GM04504 (cell line): Measurements from ENCODE around the gene MLPH.

Experiments used
- DNase-seq: peaks from one replicate; pipeline ENCODE4 v3.0.0-alpha.2; 2012; ENCODE audit warnings: low read depth

The MLPH gene

GRCh38 chr2:237568121-237568660, 81.1 kb downstream of the MLPH start:
- no peak for DNase-seq

GRCh38 chr2:237569041-237569440, 82.0 kb downstream of the MLPH start:
- DNase-seq = no peak

GRCh38 chr2:237569896-237570295, 82.8 kb downstream of the MLPH start:
- no peak for DNase-seq

DNA sequence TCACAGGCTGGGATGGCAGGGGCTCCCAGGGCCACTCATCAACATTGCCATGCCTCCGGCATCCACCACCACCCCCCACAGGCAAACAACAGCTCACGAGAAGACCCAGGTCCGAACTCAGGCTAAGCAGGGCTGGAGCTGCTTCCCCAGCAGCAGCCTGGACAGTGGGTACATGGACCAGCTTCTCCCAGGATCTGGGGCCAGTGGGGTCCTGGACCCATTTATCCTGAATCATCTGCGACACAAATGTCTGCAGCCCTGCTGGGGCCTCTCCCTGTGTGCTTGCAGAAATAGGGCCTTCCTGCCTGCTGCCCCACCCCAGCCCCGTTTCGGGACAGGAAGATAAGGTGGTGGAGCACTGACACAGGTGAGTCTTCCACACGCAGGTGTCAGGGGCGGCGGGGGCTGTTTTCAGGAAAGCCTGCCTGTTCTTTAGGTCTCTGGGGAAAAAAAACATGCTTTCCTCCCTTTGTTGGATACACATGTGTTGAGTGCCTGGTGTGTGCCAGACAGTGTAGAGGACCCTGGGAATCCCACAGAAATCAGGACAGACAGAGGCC, 83.8 kb downstream of the MLPH start:
- DNase-seq = no peak

DNA sequence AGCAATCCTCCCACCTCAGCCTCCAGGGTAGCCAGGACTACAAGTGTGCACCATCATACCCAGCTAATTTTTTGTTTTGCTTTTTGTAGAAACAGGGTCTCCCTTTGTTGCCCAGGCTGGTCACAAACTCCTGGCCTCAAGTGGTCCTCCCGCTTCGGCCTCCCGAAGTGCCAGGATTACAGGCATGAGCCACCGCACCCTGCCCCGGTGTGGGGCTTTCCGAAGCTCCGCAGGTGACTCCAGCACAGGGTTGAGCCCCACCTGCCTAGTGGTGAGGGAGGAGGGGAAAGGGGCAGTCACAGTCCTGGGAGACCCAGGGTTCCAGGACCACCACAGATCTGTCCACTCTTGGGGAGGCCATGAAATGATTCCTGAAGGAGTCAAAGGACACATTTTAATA, 84.5 kb downstream of the MLPH start:
- DNase-seq = no peak

GRCh38 chr2:237572021-237572741, 85.1 kb downstream of the MLPH start:
- DNase-seq = peak; percentile 77

- no peak for DNase-seq
Observed at GRCh38 chr2:237572742-237573101, 85.7 kb downstream of the MLPH start.

DNA sequence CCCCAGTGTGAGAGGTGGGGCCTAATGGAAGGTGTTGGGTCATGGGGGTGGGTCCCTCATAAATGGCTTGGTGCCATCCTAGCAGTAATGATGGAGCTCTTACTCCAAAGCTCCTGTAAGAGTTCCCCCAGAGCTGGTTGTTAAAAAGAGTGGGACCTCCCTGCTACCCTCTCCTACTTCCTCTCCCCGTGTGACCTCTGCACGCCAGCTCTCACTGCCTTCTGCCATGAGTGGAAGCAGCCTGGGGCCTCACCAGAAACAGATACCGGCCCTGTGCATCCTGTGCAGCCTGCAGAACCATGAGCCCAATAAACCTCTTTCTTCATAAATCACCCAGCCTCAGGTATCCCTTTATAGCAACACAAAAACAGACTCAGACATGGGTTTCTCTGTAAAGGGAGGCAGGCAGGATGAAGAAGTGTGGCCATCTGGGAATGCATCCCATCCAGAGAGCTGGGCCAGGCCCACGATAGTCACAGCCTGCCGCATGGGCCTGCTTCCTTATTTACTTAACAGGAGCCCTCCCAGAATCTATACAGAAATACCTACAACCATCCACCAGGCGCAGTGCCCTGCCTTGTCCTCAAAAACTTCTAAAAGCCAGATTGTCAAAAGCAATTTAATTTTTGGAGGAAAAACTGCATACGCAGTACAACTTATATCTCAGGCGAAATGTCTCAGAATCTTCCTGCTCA, 86.8 kb downstream of the MLPH start:
- DNase-seq = no peak

DNA sequence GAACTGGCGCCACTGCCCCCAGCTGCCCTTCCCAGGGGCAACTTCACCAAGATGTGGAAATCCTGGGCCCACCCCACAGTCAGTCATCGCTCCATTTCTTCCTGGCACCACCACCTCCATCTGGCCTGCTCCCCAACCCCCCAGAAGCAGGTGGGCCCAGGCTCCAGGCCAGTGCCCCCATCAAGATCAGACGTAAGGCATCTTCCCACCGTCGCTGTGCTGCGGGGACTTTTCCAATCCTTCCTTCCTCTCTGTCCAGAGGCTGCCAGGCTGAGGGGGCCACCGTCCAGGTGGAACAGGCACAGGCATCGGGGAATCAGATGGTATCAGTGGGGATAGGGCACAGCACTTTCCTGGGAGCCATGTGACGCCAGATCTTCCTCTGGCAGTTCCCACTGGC, 87.4 kb downstream of the MLPH start:
- no peak for DNase-seq

- no peak for DNase-seq
Observed at GRCh38 chr2:237574894-237575868, 88.1 kb downstream of the MLPH start.

- no peak for DNase-seq
Observed at GRCh38 chr2:237575869-237576862, 89.1 kb downstream of the MLPH start.

- DNase-seq = no peak
Observed at GRCh38 chr2:237576974-237577373, 89.9 kb downstream of the MLPH start.

GRCh38 chr2:237577458-237577857, 90.4 kb downstream of the MLPH start:
- no peak for DNase-seq

GRCh38 chr2:237577956-237578870, 91.2 kb downstream of the MLPH start:
- DNase-seq = no peak

DNA sequence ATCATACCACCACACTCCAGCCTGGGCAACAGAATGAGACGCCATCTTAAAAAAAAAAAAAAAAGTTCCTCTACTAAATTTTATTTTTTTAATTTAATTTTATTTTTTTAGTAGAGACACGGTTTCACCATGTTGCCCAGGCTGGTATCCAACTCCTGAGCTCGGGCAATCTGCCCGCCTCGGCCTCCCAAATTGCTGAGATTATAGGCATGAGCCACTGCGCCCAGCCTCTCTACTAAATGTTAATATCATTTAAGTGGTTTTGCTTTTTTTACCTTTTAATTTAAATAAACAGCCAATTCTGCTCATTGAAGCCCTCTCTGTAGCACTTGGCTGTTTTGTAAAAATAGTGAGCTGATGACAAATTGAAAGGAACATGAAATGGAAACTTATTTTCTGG, 94.3 kb downstream of the MLPH start:
- DNase-seq = no peak

- DNase-seq = no peak
Observed at GRCh38 chr2:237581751-237582746, 95.0 kb downstream of the MLPH start.

- no peak for DNase-seq
Observed at GRCh38 chr2:237583385-237584295, 96.6 kb downstream of the MLPH start.
